Smooth muscle cell (in vitro differentiated cells): ENCODE measurements around the gene SUN1. TPM values are rescaled to one million over a fixed set of nuclear protein-coding genes. Genes with fewer than 3 reads are reported as not detected.
"Not testable (repeated sequence)": the region's sequence is repeated elsewhere in the genome, so short reads cannot be mapped to it uniquely, and the experiment has no call there.

Source experiments
- DNase-seq: peaks from one replicate; lab custom pipeline; 2025; ENCODE audit not compliant: unreplicated experiment; lab: John Stamatoyannopoulos, UW
- H2AFZ ChIP-seq: fragments of 200-600 bp; sonication (generic); 2 replicates; pipeline ENCODE4 v1.6.0; 2016; ENCODE audit warnings: antibody characterized with exemption, low read depth, mild to moderate bottlenecking
- H3F3A ChIP-seq: fragments of 200-600 bp; sonication (generic); 2 replicates; pipeline ENCODE4 v1.6.0; 2017; ENCODE audit warnings: antibody characterized with exemption, low read depth
- H3K27ac ChIP-seq: fragments of 200-600 bp; sonication (generic); 2 replicates; pipeline ENCODE4 v1.5.1; 2016; ENCODE audit warnings: low read depth, mild to moderate bottlenecking
- H3K27me3 ChIP-seq: fragments of 200-600 bp; sonication (generic); 2 replicates; pipeline ENCODE4 v1.6.1; 2016; ENCODE audit warnings: low read depth, mild to moderate bottlenecking
- H3K36me3 ChIP-seq: fragments of 200-600 bp; sonication (generic); 2 replicates; pipeline ENCODE4 v1.5.1; 2016; ENCODE audit warnings: low read depth
- H3K4me1 ChIP-seq: fragments of 200-600 bp; sonication (generic); 2 replicates; pipeline ENCODE4 v1.5.1; 2016; ENCODE audit warnings: low read depth
- H3K4me2 ChIP-seq: fragments of 200-600 bp; sonication (generic); 2 replicates; pipeline ENCODE4 v1.6.0; 2016; ENCODE audit warnings: mild to moderate bottlenecking
- H3K4me3 ChIP-seq: fragments of 200-600 bp; sonication (generic); 2 replicates; pipeline ENCODE4 v1.5.1; 2016; ENCODE audit warnings: mild to moderate bottlenecking
- H3K79me2 ChIP-seq: fragments of 200-600 bp; sonication (generic); 2 replicates; pipeline ENCODE4 v1.6.0; 2016; ENCODE audit warnings: low read depth, mild to moderate bottlenecking
- H3K9ac ChIP-seq: fragments of 200-600 bp; sonication (generic); 2 replicates; pipeline ENCODE4 v1.6.0; 2016; ENCODE audit warnings: low read depth
- H3K9me3 ChIP-seq: fragments of 200-600 bp; sonication (generic); replicated peaks from 2 replicates; pipeline ENCODE4 v1.5.1; 2016; ENCODE audit warnings: low read depth
- H4K20me1 ChIP-seq: fragments of 200-600 bp; sonication (generic); 2 replicates; pipeline ENCODE4 v1.6.0; 2016; ENCODE audit warnings: low read depth
- CTCF ChIP-seq: fragments of 200-600 bp; sonication (generic); IDR thresholded peaks from 2 replicates; pipeline ENCODE4 v1.5.1; 2017; ENCODE audit warnings: borderline replicate concordance, mild to moderate bottlenecking, antibody characterized with exemption; ENCODE audit not compliant: insufficient read depth, poor library complexity, severe bottlenecking
- WGBS: methylation state at CpG from one replicate; pipeline ENCODE4 v1.1.7; 2016; ENCODE audit warnings: low lambda C conversion rate; 5-methylcytosine and 5-hydroxymethylcytosine counted together
- polyA plus RNA-seq: library from polyadenylated mRNA; unstranded; fragments of >200 nt; fragmentation: Nextera tagmentation; extraction: Ambion mirVana; gene quantifications from 2 replicates; pipeline ENCODE4 v1.2.1, GENCODE V29; 2016
- total RNA-seq: library from RNA; depleted of rRNA; stranded (reverse); fragments of >200 nt; gene quantifications from 2 replicates; pipeline ENCODE4 v1.2.3, GENCODE V29; 2014

SUN1 gene
- total and polyA plus RNA-seq, 2 experiments from 2014 or later: 50.7 to 90.3 TPM

DNA sequence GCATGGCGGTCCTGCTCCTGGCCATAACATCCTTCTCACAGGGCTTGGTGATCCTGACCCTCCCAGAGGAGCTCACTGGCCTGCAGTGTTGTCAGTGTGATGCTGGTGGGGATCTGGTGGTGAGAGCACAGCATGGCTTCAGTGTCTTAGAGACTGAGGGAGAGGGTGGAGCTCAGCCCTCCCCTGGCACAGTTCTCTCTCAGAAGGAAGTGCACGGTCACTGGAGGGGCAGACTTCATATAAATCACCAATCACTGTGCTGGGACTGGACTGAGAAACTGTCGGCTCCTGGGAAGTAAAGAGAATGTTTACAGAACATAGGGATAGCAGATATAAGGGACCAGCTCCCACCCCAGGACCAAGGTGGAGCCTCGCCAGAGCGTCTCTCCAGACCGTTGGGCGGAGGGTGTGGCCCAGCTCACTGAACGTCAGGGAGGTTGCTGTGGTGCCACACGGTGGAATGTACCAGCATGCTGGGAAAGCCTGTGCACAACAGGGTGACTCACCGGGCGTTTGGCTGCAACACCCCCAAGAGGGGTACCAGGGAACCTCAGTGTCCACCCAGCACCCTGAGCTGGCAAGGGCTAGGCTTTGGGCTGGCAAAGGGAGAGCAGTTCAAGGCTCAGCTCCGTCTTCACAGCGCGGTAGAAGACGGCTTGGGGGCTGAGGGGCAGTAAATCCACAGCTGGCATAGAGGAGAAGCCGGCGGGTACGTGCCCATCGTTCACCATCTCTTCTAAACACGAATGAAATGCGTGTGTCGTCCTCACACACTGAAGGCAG is 35.3 kb downstream of the SUN1 start:
- H3K27me3 ChIP-seq: no peaks in the 10 kb centered on the region
- H4K20me1 ChIP-seq: no peaks in the 10 kb centered on the region
- H3K4me2 ChIP-seq: no peak overlapping the region
- peaks cover 5% of the 10 kb centered on the region for H3F3A ChIP-seq
- H3K4me1 ChIP-seq: no peaks in the 10 kb centered on the region
- H3K36me3 ChIP-seq: peaks cover 3% of the 10 kb centered on the region
- no peak overlapping the region for H2AFZ ChIP-seq
- H3K9ac ChIP-seq: no peak overlapping the region
- TF ChIP-seq CTCF: no peak
- no peak for DNase-seq
- H3K9me3 ChIP-seq: no peaks in the 10 kb centered on the region
- no peak overlapping the region for H3K4me3 ChIP-seq
- H3K79me2 ChIP-seq: no peaks in the 10 kb centered on the region
- WGBS: 96% methylated on average over 22 of the region's 22 CpGs
- no peak overlapping the region for H3K27ac ChIP-seq

DNA sequence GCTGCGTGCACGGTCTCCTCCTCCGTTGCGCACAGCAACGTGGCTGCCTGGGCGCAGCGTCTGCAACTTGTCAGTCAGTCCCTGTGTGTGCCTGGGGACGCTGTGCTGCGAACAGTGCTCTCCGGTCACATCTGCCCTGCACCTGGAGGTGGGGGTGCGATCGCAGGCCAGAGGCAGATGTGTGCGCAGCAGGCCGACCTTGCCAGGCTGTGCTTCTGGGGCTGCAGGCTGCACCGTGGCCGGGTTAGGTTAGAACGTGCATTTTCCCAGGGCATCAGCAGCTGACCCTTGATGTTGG is 35.9 kb downstream of the SUN1 start:
- Histone ChIP-seq H3K9me3 (no peaks in the 10 kb centered on the region), H3F3A (peaks cover 11% of the 10 kb centered on the region), H3K4me2 (no peak overlapping the region), H3K4me1 (no peaks in the 10 kb centered on the region), H3K79me2 (no peaks in the 10 kb centered on the region), H3K4me3 (no peak overlapping the region), H3K27ac (no peak overlapping the region), H4K20me1 (no peaks in the 10 kb centered on the region), H3K27me3 (no peaks in the 10 kb centered on the region), H3K36me3 (peaks cover 3% of the 10 kb centered on the region), H3K9ac (no peak overlapping the region), H2AFZ (no peak overlapping the region)
- DNase-seq: no peak
- TF ChIP-seq CTCF: no peak
- WGBS: 95% methylated on average over 17 of the region's 17 CpGs

GRCh38 chr7:869348-869747 is 37.1 kb downstream of the SUN1 start:
- Histone ChIP-seq H3K9me3 (no peaks in the 10 kb centered on the region), H3K4me2 (no peak overlapping the region), H3K79me2 (no peaks in the 10 kb centered on the region), H3K4me1 (no peaks in the 10 kb centered on the region), H3F3A (peaks cover 20% of the 10 kb centered on the region), H4K20me1 (no peaks in the 10 kb centered on the region), H3K9ac (no peak overlapping the region), H3K27me3 (no peaks in the 10 kb centered on the region), H3K36me3 (peaks cover 3% of the 10 kb centered on the region), H3K27ac (no peak overlapping the region), H3K4me3 (no peak overlapping the region), H2AFZ (no peak overlapping the region)
- no peak for TF ChIP-seq CTCF
- no peak for DNase-seq
- 97% methylated on average over 14 of the region's 14 CpGs for WGBS

DNA sequence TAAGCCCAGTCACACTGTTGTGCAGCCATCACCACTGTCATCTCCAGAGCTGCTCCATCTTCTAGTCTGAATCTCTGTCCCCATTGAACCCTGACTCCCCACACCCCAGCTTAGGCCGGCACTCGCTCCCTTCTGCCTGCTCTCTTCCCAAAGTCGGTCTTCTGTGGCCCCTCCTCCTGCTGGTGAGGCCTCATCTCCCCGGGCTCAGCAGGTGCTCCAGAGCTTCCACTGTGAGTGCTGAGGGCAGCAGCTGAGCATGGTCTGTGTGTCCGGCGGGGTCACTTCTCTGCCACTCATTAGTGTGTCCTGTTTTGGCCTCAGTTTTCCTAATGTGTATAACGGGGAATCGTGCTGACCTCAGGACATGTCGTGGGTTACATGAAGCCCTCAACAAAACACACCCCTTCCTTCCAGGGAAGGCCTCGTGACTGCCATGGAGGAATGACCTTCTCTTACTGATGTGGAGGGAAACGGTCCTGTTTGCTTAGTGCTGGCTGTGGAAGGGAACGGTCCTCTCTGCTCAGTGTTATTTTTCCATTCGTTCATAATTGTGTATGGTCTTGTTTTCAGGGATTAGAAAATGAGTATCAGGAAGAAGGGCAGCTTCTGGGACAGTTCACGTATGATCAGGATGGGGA is 39.7 kb downstream of the SUN1 start:
- H2AFZ ChIP-seq: no peak overlapping the region

GRCh38 chr7:872685-873084 is 40.4 kb downstream of the SUN1 start:
- not testable (repeated sequence) for H3K9me3 ChIP-seq, H3K79me2 ChIP-seq, H3K4me2 ChIP-seq, H4K20me1 ChIP-seq, H2AFZ ChIP-seq, H3K27me3 ChIP-seq, H3K27ac ChIP-seq, H3K9ac ChIP-seq, H3K4me1 ChIP-seq, H3K4me3 ChIP-seq, H3K36me3 ChIP-seq, DNase-seq
- WGBS: 98% methylated on average over 19 of the region's 19 CpGs
- peaks cover 33% of the 10 kb centered on the region for H3F3A ChIP-seq

More for the DNA sequence above, 39.7 kb downstream of the SUN1 start:
- WGBS: 96% methylated on average over 14 of the region's 14 CpGs
- H3F3A ChIP-seq: peaks cover 33% of the 10 kb centered on the region
- no peaks in the 10 kb centered on the region for H3K27me3 ChIP-seq
- no peak overlapping the region for H3K27ac ChIP-seq
- TF ChIP-seq CTCF: no peak
- DNase-seq: no peak
- no peaks in the 10 kb centered on the region for H3K36me3 ChIP-seq
- no peaks in the 10 kb centered on the region for H4K20me1 ChIP-seq
- no peak overlapping the region for H3K9ac ChIP-seq
- no peaks in the 10 kb centered on the region for H3K4me1 ChIP-seq
- H3K79me2 ChIP-seq: no peaks in the 10 kb centered on the region
- no peak overlapping the region for H3K4me3 ChIP-seq
- no peaks in the 10 kb centered on the region for H3K9me3 ChIP-seq
- H3K4me2 ChIP-seq: no peak overlapping the region
